ENCODE data around the gene STK38.
"Not testable (repeated sequence)": the region's sequence is repeated elsewhere in the genome, so short reads cannot be mapped to it uniquely, and the experiment has no call there.

STK38 gene

DNA sequence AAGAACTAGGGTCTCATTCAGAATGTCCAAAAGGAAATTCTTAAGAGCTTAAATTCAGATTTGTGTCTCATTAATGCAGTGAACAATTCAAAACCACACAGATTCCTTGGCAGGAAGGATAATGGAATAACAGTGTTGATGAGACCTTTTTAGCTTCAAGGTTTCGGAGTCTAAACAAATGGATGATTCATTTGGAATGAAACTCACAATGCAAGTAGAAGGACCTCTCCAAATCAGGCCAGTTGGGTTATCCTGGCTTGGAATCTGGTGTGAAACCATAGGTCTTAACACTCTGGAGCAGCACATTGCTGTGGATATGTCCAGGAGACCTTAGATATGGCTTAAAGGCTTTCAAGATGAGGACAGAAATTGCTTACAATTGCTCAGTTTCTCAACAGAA, 59.6 kb downstream of the STK38 start:
- DNase-seq (ENCODE audit: low read depth), result no peak

DNA sequence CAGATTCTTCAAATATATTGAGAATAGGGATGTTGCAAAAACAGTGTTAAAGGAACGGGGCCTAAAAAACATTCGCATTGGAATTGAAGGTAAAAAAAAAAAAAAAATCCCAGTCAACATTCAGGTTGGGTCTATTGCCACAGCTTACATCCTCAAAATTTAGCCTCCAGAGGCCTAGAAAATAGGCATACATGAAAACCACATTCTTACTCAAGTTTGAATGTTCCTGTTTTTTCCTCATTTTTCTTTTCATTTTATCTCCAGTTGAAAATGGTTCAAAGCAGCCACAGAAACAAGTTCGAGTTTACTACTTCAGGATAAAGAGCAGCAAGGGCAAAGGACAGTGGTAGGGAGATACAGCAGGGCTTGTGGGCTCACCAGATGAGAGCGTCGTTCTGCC, 62.5 kb downstream of the STK38 start:
- no peak for DNase-seq (ENCODE audit: low read depth)

DNA sequence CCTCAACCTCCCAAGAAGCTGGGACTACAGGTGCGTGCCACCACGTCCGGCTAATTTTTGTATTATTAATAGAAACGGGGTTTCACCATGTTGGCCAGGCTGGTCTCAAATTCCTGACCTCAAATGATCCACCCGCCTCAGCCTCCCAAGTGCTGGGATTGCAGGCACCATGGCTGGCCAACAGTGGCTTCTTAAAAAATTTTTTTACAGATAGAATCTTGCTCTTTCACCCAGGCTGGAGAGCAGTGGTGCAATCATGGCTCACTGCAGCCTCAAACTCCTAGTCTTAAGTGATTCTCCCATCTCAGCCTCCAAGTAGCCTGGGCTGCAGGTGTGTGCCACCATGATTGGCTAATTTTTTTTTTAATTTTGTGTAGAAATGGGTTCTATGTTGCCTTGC, 64.0 kb downstream of the STK38 start:
- not testable (repeated sequence) for DNase-seq (ENCODE audit: low read depth)

DNA sequence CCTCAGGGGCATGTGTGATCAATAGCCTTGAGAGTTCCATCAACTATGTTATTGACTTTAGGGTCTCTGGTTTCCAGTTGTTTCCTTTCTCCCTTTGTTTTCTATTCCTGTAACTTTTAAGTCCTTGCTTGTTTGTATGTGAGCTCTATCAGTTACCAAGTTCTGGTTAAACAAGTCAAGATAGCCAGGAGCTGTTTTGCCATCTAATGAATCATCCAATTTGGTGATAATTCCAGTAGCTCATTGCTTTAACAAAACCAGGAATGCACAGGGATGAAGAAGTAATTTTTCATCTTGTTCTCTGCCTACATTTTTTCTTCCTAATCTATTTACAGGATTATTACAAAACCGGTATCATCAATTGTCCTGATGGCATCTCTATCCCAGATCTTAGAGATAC, 68.0 kb downstream of the STK38 start:
- no peak for DNase-seq (ENCODE audit: low read depth)

DNA sequence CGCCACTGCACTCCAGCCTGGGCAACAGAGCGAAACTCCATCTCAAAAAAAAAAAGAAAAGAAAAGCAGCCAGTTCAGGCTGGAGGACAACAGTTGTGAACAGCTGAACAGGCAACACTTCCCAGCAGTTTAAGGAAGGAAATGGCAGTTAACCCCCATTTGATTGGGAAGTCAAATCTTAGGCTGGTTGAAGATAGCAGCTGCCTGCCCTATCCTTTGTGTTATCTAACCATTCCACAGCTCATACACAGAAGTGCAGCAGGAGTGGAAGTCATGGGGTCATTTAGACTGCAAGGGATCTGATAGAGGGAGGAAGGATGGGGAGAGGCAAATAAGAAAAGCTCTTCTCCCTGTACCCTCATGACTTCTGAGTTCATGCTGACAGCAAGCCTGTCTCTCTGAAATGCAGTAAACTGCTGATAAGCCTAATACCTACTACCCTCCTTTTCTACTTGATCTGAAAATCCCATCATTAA, 69.2 kb downstream of the STK38 start:
- DNase-seq (ENCODE audit: low read depth), result no peak

DNA sequence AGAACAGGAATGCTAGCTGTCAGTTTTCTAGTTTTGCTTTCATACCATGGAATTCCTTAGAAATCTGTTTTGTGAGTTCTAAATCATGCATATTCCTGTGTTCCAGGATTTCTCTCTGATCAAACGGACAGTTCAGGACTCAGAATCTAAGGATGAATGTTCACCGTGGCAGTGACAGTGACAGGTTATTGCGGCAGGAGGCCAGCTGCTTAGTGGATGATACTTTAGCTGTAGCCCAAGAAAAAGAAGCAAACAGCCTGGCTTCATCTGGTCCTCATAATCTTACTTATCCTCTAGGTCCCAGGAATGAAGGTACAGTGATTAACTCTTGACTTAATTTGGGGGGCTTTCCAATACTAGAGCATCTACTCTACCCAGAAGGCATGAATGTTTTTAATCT, 77.3 kb downstream of the STK38 start:
- no peak for DNase-seq (ENCODE audit: low read depth)

DNA sequence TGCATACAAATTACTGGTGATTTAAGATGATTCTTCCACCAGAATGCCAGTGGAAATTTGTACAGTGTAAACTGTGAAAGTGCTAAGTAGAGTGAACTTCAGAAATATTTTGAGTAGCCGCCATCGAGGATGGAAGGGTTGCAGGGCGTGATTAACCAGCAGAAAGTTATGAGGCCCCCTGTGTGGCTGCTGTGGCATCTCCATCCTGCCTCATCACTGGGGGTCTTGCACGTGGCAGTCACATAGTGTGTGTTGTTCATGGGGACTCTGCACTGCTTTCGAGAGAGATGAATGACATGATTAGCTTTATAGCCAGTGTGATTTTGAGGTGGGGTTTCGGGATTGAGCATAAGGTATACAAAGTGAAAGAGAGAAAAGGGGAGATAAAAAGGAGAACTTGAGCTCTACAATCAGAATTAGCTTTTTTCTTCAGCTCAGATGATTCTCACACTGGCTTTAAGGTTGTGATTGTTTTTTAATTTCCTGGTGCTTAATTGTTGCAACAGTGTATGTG, 78.1 kb downstream of the STK38 start:
- no peak for DNase-seq (ENCODE audit: low read depth)

DNA sequence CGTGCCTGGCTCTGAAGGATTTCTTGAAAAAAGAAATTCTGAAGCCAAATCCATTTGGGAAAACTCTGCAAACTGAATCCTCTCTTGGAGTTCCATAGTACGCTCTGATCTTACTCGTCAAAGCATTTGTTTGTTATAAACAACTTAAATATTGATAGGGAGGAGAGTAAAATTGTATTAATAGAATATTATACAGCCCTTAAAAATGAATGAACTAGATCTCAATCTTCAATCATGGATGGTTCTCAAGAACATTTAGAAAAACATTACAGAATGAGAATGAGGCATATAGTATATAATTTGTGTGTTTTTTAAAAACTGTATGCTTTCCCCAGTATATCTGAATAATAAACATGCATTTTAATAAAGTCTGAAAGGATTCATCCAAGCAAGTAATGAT, 79.7 kb downstream of the STK38 start:
- DNase-seq (ENCODE audit: low read depth), result no peak

DNA sequence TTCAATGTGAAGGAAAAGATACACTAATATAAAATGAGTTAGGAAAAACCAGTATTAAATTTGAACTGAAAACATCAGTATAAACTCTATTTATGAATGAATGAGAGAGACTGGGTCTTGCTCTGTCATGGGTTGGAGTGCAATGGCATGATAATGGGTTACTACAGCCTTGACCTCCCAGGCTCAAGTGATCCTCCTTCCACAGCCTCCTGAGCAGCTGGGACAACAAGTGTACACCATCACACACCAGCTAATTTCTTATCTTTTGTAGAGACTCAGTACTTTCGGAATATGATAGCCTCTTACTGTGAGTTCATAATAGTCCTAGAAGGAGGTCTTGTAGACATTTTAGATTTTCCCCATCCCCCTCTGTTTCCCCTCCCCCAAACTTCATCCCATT, 83.0 kb downstream of the STK38 start:
- no peak for DNase-seq (ENCODE audit: low read depth)

DNA sequence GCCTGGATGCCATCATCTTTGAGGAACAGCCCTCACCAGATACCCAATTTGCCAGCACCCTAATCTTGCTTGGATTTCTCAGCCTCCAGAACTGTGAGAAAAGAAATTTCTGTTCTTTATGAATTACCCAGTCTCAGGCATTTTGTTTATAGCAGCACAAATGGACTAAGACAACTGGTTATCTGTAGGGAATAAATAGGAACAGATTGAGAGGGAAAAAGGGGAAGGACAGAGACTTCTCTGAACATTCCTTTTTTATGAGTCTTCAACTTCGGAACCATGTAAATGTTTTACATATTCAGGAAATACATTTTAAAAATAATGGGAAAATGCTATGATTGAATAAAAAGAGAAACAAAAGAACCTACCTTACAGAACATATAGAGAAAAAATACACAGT, 83.6 kb downstream of the STK38 start:
- DNase-seq (ENCODE audit: low read depth), result no peak

DNA sequence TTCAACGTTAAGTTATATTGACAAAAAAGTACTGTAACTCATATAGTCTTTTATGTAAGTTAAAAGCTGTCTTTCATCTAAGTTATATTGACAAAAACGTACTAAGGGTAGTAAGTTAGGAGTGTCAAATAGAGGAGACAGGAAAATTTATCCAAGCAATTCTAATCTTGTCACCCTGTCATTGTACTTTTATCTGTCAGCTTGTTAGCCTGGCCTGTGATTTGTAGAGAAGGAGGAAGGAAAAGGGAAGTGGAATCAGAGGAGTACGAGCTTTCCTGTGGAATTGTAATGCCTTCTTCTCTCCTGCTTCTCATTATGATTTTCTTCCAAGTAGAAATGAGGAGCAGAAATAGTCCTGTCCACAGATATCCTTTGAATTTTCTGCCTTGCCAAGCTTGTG, 85.6 kb downstream of the STK38 start:
- no peak for DNase-seq (ENCODE audit: low read depth)

DNA sequence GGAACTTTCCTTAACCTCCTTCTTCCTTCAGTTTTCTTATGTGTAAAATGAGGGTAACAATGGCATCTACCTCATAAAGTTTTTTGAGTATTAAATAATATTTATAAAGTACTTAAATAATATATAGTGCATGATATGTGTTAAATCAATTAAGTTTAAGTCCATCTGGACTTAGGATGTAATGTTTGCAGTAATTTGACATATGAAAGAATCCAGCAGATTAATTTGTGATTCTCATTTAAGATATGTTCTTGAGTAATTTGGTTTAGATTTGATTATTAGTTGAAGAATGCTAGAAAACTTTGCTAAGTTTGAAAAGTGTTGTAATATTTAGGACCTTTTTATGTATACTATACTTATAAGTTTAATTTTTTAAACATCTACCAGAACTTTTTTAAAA, 86.4 kb downstream of the STK38 start:
- DNase-seq (ENCODE audit: low read depth), result no peak

DNA sequence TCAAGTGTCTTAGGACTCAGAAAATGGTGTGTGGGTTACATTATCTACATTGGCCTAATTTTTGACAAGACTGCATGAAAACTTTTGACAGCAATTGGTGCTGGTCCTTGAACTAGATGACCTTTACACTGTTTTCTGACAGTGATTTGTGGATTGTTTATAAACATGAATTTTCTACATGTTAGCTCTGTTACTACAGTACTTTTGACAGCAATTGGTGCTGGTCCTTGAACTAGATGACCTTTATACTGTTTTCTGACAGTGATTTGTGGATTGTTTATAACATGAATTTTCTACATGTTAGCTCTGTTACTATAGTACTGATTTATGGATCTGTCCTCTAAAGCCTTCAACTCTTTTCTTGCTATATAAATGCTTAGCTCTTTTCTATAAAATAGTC, 87.8 kb downstream of the STK38 start:
- no peak for DNase-seq (ENCODE audit: low read depth)

DNA sequence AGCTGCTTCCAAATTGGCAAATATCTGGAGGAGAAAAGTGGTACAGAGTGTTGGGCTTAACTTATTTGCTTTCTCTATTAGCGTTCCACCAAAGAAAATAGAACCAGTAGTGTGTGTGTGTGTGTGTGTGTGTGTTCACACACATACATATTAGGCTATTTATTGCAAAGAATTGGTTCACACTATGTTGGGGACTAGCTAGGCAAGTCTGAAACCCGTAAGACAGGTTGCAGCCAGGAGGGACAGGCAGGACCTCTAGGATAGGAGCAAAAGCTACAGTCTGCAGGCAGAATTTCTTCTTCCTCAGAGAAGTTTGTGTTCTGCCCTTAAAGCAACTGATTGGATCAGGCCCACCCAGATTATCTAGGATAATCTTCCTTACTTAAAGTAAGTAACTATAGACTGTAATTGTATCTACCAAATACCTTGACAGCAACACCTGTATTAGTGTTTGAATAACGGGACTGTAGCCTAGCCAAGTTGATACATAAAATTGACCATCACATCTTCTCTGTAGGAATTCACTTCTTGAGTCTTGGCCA, 91.7 kb downstream of the STK38 start:
- DNase-seq (ENCODE audit: low read depth), result no peak

DNA sequence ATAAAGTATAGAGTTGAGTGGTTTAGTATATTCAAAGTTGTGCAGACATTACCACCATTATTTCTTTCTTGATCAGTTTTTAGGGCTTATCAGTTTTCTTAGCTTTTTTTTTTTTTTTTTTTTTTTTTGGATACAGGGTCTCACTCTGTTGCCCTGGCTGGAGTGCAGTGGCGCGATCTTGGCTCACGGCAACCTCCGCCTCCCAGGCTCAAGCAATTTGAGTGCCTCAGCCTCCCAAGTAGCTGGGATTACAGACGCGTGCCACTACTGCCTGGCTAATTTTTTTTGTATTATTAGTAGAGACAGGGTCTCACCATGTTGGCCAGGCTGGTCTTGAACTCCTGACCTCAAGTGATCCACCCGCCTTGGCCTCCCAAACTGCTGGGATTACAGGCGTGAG, 94.4 kb downstream of the STK38 start:
- not testable (repeated sequence) for DNase-seq (ENCODE audit: low read depth)

DNA sequence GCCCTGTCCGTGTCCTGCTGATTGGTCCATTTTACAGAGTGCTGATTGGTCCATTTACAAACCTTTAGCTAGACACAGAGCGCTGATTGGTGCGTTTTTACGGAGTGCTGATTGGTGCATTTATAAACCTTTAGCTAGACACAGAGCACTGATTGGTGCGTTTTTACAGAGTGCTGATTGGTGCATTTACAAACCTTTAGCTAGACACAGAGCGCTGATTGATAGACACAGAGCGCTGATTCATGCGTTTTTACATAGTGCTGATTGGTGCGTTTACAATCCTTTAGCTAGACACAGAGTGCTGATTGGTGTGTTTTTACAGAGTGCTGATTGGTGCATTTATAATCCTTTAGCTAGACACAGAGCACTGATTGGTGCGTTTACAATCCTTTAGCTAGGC, 98.1 kb downstream of the STK38 start:
- not testable (repeated sequence) for DNase-seq (ENCODE audit: low read depth)

DNA sequence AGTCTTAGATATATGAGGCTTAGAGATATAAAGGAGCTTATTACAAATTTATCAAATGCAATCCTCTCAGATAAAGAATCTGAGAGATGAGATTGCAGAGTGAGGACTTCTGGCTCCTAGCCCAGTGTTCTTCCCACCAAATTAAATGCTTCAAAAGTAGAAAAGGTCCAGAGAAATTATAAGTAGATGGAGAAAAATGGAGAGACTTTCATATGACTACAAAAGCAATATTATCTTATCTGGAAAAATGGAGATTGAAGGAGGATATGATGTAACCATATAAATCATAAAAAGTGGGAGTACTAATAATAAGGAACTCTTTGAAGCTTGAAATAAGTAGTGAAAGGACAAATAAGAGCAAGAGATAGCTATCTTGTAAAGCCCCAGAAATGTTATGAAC, 101.7 kb downstream of the STK38 start:
- no peak for DNase-seq (ENCODE audit: low read depth)

DNA sequence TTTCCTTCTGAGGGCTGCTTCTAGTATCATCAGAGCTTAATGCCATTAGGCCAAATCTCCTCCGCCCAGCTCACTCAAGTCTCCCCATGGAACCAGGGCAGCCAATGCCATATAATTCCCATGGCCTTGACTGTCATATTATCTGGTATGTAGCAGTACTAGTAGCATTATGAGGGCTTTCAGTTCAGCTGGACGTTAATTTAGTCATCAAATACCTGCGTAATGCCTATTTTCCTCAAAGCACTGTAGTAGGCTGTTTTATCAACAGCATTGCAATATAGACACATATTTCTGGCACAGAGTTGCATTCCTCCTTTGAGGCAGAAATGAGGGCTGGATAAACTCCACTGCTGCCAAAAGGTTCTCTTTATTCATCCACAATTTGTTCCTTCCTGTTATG, 102.8 kb downstream of the STK38 start:
- DNase-seq (ENCODE audit: low read depth), result peak; percentile 64
